ENCODE results near the gene MTUS2. TPM values are rescaled to one million over a fixed set of nuclear protein-coding genes. Genes with fewer than 3 reads are reported as not detected.

MTUS2 gene
- total and polyA plus RNA-seq, 5 donors from 2014 or later: 0.02 to 0.03 (median 0.03) TPM; not detected in 2

- Mint-ChIP-seq H3K27me3 (no peaks in the 10 kb centered on the region), H3K36me3 (no peaks in the 10 kb centered on the region)
- DNase-seq: no peak
Measured at GRCh38 chr13:29318741-29319140, 498.6 kb downstream of the MTUS2 start.

GRCh38 chr13:29319451-29319850 is 499.3 kb downstream of the MTUS2 start:
- no peaks in the 10 kb centered on the region for H3K4me1 Mint-ChIP-seq
- H3K4me3 Mint-ChIP-seq: no peak overlapping the region
- peaks cover 0 to 5% (median 0%) of the 10 kb centered on the region in 7 donors for H3K9me3 Mint-ChIP-seq
- Histone ChIP-seq H3K9me3 (ENCODE audit: control insufficient read depth in 2 of 2, low read length in 2 of 2) (no peaks in the 10 kb centered on the region), H3K36me3 (ENCODE audit: control insufficient read depth, insufficient read depth, low read length) (no peaks in the 10 kb centered on the region), H3K27ac (ENCODE audit: insufficient read depth, low read length, poor library complexity, severe bottlenecking) (no peak overlapping the region), H3K27me3 (ENCODE audit: control insufficient read depth, insufficient read depth, low read length) (no peaks in the 10 kb centered on the region), H3K4me1 (ENCODE audit: control insufficient read depth, insufficient read depth, low read length, poor library complexity, severe bottlenecking) (no peaks in the 10 kb centered on the region), H3K4me3 (ENCODE audit: low read depth, low read length) (no peak overlapping the region)
- no peaks in the 10 kb centered on the region for H3K27me3 Mint-ChIP-seq
- DNase-seq (no peak), ATAC-seq (ENCODE audit: low read depth in 2 of 2) (no peak)
- H3K27ac Mint-ChIP-seq: no peak overlapping the region
- no peaks in the 10 kb centered on the region for H3K36me3 Mint-ChIP-seq

More at GRCh38 chr13:29318741-29319140, 498.6 kb downstream of the MTUS2 start:
- no peaks in the 10 kb centered on the region for H3K27me3 ChIP-seq (ENCODE audit: control insufficient read depth, insufficient read depth, low read length)
- H3K36me3 ChIP-seq (ENCODE audit: control insufficient read depth, insufficient read depth, low read length): no peaks in the 10 kb centered on the region
- H3K4me1 Mint-ChIP-seq: no peaks in the 10 kb centered on the region
- no peak overlapping the region for H3K27ac Mint-ChIP-seq
- no peak overlapping the region for H3K4me3 ChIP-seq (ENCODE audit: low read depth, low read length)
- peaks cover 0 to 5% (median 0%) of the 10 kb centered on the region in 7 donors for H3K9me3 Mint-ChIP-seq
- H3K9me3 ChIP-seq (ENCODE audit: control insufficient read depth in 2 of 2, low read length in 2 of 2): no peaks in the 10 kb centered on the region
- no peak overlapping the region for H3K4me3 Mint-ChIP-seq
- H3K4me1 ChIP-seq (ENCODE audit: control insufficient read depth, insufficient read depth, low read length, poor library complexity, severe bottlenecking): no peaks in the 10 kb centered on the region
- no peak overlapping the region for H3K27ac ChIP-seq (ENCODE audit: insufficient read depth, low read length, poor library complexity, severe bottlenecking)
- ATAC-seq (ENCODE audit: low read depth in 2 of 2): no peak

DNA sequence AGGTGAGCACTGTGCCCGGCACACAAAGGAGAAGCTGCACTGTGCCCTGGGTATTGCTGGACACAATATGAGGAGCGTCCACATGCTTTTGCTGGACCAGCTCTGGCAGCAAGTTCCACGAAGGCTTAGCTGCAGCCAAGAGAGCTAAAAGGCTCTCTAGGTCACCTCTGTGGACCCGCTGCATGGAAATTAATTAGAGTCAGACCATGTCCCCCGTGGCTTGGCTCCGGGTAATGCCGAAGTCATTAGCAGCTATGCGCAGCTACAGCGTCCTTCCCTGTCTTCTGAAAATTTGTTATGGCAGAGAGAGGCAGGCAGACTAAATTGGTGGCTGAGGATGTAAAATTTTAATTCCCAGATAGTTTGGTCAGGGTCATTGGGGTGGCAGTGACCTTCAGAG is 503.8 kb downstream of the MTUS2 start:
- no peaks in the 10 kb centered on the region for H3K9me3 ChIP-seq (ENCODE audit: control insufficient read depth in 2 of 2, low read length in 2 of 2)
- no peaks in the 10 kb centered on the region for H3K36me3 ChIP-seq (ENCODE audit: control insufficient read depth, insufficient read depth, low read length)
- no peak overlapping the region for H3K4me3 ChIP-seq (ENCODE audit: low read depth, low read length)
- Mint-ChIP-seq H3K36me3 (no peaks in the 10 kb centered on the region), H3K27me3 (no peaks in the 10 kb centered on the region), H3K27ac (no peak overlapping the region), H3K4me3 (no peak overlapping the region), H3K9me3 (peaks cover 0 to 6% (median 0%) of the 10 kb centered on the region in 7 donors), H3K4me1 (no peaks in the 10 kb centered on the region)
- no peaks in the 10 kb centered on the region for H3K4me1 ChIP-seq (ENCODE audit: control insufficient read depth, insufficient read depth, low read length, poor library complexity, severe bottlenecking)
- ATAC-seq (ENCODE audit: low read depth in 2 of 2): no peak
- no peaks in the 10 kb centered on the region for H3K27me3 ChIP-seq (ENCODE audit: control insufficient read depth, insufficient read depth, low read length)
- no peak overlapping the region for H3K27ac ChIP-seq (ENCODE audit: insufficient read depth, low read length, poor library complexity, severe bottlenecking)
- DNase-seq: no peak

- no peak overlapping the region for H3K27ac Mint-ChIP-seq
- ATAC-seq (ENCODE audit: low read depth in 2 of 2): no peak
- H3K36me3 Mint-ChIP-seq: no peaks in the 10 kb centered on the region
Measured at GRCh38 chr13:29324601-29325000, 504.5 kb downstream of the MTUS2 start.

DNA sequence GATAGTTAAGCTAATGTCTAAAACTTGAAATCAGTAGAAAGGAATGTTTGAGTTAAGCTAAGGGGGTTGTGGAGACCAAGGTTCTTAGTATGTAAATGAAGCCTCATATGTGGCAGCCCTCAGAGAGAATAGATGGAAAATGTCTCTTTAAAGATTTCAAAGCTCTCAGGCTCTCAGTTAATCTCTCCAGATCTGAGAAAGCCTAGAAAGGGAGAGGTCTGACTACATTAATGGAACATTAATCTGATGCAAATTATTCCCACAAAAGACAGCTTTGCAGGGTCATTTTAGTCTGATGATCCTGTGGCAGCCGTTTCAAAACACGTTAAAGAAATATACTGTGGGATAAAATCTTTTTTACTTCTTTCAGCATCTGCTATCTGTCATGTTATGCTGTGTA is 508.4 kb downstream of the MTUS2 start:
- no peak overlapping the region for H3K27ac Mint-ChIP-seq
- no peaks in the 10 kb centered on the region for H3K36me3 Mint-ChIP-seq
- H3K4me3 ChIP-seq (ENCODE audit: low read depth, low read length): no peak overlapping the region
- H3K27me3 Mint-ChIP-seq: no peaks in the 10 kb centered on the region
- ATAC-seq (ENCODE audit: low read depth in 2 of 2) (no peak), DNase-seq (no peak)
- H3K36me3 ChIP-seq (ENCODE audit: control insufficient read depth, insufficient read depth, low read length): no peaks in the 10 kb centered on the region
- no peaks in the 10 kb centered on the region for H3K27me3 ChIP-seq (ENCODE audit: control insufficient read depth, insufficient read depth, low read length)
- H3K4me1 Mint-ChIP-seq: no peaks in the 10 kb centered on the region
- no peak overlapping the region for H3K4me3 Mint-ChIP-seq
- H3K9me3 Mint-ChIP-seq: peaks cover 0 to 8% (median 3%) of the 10 kb centered on the region in 7 donors
- no peaks in the 10 kb centered on the region for H3K4me1 ChIP-seq (ENCODE audit: control insufficient read depth, insufficient read depth, low read length, poor library complexity, severe bottlenecking)
- H3K27ac ChIP-seq (ENCODE audit: insufficient read depth, low read length, poor library complexity, severe bottlenecking): no peak overlapping the region
- H3K9me3 ChIP-seq (ENCODE audit: control insufficient read depth in 2 of 2, low read length in 2 of 2): no peaks in the 10 kb centered on the region

More at GRCh38 chr13:29324601-29325000, 504.5 kb downstream of the MTUS2 start:
- H3K27ac ChIP-seq (ENCODE audit: insufficient read depth, low read length, poor library complexity, severe bottlenecking): no peak overlapping the region
- H3K4me1 ChIP-seq (ENCODE audit: control insufficient read depth, insufficient read depth, low read length, poor library complexity, severe bottlenecking): no peaks in the 10 kb centered on the region
- H3K27me3 ChIP-seq (ENCODE audit: control insufficient read depth, insufficient read depth, low read length): no peaks in the 10 kb centered on the region
- Mint-ChIP-seq H3K9me3 (peaks cover 0 to 6% (median 0%) of the 10 kb centered on the region in 7 donors), H3K4me3 (no peak overlapping the region), H3K27me3 (no peaks in the 10 kb centered on the region), H3K4me1 (no peaks in the 10 kb centered on the region)
- no peaks in the 10 kb centered on the region for H3K9me3 ChIP-seq (ENCODE audit: control insufficient read depth in 2 of 2, low read length in 2 of 2)
- no peak for DNase-seq
- no peaks in the 10 kb centered on the region for H3K36me3 ChIP-seq (ENCODE audit: control insufficient read depth, insufficient read depth, low read length)
- no peak overlapping the region for H3K4me3 ChIP-seq (ENCODE audit: low read depth, low read length)

GRCh38 chr13:29336356-29336755 is 516.2 kb downstream of the MTUS2 start:
- Histone ChIP-seq H3K27ac (ENCODE audit: insufficient read depth, low read length, poor library complexity, severe bottlenecking) (no peak overlapping the region), H3K4me3 (ENCODE audit: low read depth, low read length) (no peak overlapping the region), H3K9me3 (ENCODE audit: control insufficient read depth in 2 of 2, low read length in 2 of 2) (no peaks in the 10 kb centered on the region), H3K36me3 (ENCODE audit: control insufficient read depth, insufficient read depth, low read length) (no peaks in the 10 kb centered on the region), H3K27me3 (ENCODE audit: control insufficient read depth, insufficient read depth, low read length) (no peaks in the 10 kb centered on the region), H3K4me1 (ENCODE audit: control insufficient read depth, insufficient read depth, low read length, poor library complexity, severe bottlenecking) (no peaks in the 10 kb centered on the region)
- no peak overlapping the region for H3K4me3 Mint-ChIP-seq
- H3K36me3 Mint-ChIP-seq: no peaks in the 10 kb centered on the region
- H3K27ac Mint-ChIP-seq: no peak overlapping the region
- no peak for ATAC-seq (ENCODE audit: low read depth in 2 of 2)
- no peaks in the 10 kb centered on the region for H3K4me1 Mint-ChIP-seq
- DNase-seq: no peak
- peaks cover 3 to 15% (median 6%) of the 10 kb centered on the region in 7 donors for H3K9me3 Mint-ChIP-seq
- H3K27me3 Mint-ChIP-seq: no peaks in the 10 kb centered on the region

GRCh38 chr13:29339386-29340272 is 519.5 kb downstream of the MTUS2 start:
- ATAC-seq (ENCODE audit: low read depth in 2 of 2): no peak
- Mint-ChIP-seq H3K36me3 (no peaks in the 10 kb centered on the region), H3K4me3 (no peak overlapping the region), H3K27me3 (no peaks in the 10 kb centered on the region), H3K4me1 (no peaks in the 10 kb centered on the region), H3K27ac (no peak overlapping the region), H3K9me3 (peaks cover 0 to 14% (median 9%) of the 10 kb centered on the region in 7 donors)
- no peaks in the 10 kb centered on the region for H3K9me3 ChIP-seq (ENCODE audit: control insufficient read depth in 2 of 2, low read length in 2 of 2)
- no peaks in the 10 kb centered on the region for H3K27me3 ChIP-seq (ENCODE audit: control insufficient read depth, insufficient read depth, low read length)
- no peak overlapping the region for H3K27ac ChIP-seq (ENCODE audit: insufficient read depth, low read length, poor library complexity, severe bottlenecking)
- H3K36me3 ChIP-seq (ENCODE audit: control insufficient read depth, insufficient read depth, low read length): no peaks in the 10 kb centered on the region
- H3K4me3 ChIP-seq (ENCODE audit: low read depth, low read length): no peak overlapping the region
- H3K4me1 ChIP-seq (ENCODE audit: control insufficient read depth, insufficient read depth, low read length, poor library complexity, severe bottlenecking): no peaks in the 10 kb centered on the region
- DNase-seq: no peak
